ENCODE results near the gene TRIM8.

Gene TRIM8

GRCh38 chr10:102605712-102606111 lies 38.6 kb upstream of the TRIM8 start:
- no peak overlapping the region for H3K4me3 ChIP-seq (replicated peaks; ENCODE audit: low read depth, low read length)
- DNase-seq (ENCODE audit: extremely low read depth, low read depth): no peak
- TF ChIP-seq CTCF (IDR thresholded peaks at IDR 0.05; ENCODE audit: low read depth, low read length, missing control alignments): no peak

DNA sequence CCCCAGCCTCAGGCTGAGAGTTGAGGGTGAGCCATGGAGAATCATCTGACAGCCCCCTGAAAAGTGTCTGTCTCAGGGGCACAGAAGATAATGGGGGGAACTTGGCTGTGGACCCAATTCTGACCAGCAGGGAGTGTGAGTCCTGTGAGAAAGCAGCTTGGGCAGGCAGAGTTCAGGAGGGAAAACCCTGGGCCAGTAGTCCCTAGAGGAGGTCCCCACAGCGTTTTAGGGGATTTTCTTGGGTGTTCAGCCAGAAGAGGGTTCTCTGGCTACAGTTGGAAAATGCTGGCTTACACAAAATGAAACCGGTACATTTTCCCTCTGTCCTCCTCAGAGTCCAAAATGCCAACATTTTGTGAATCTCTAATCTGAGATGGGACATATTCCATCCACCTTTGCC lies 35.8 kb upstream of the TRIM8 start:
- DNase-seq (ENCODE audit: extremely low read depth, low read depth): no peak
- no peak overlapping the region for H3K4me3 ChIP-seq (replicated peaks; ENCODE audit: low read depth, low read length)
- no peak for TF ChIP-seq CTCF (IDR thresholded peaks at IDR 0.05; ENCODE audit: low read depth, low read length, missing control alignments)

DNA sequence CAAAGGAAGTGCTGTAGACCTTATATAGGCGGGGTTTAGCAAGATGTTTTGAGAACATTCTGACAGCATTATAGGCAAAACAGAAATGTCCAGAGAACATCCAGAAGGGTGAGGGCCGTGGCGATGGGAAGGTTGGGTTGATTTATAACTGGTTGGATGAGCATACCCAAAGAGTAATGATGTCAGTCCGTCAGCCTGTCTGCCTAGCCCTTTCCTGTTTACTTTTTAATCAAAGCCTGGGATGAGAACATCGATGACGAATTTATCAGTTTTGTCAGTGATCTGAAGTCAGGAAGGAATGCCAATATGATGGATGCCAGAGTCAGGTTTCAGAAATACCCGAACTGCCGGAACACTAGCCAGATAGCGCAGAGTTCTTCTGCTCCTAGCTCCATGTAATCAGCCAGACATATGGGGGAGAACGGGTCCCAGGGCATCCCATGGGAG lies 33.8 kb upstream of the TRIM8 start:
- no peak for TF ChIP-seq CTCF (IDR thresholded peaks at IDR 0.05; ENCODE audit: low read depth, low read length, missing control alignments)
- DNase-seq (ENCODE audit: extremely low read depth, low read depth): no peak
- H3K4me3 ChIP-seq (replicated peaks; ENCODE audit: low read depth, low read length): no peak overlapping the region

DNA sequence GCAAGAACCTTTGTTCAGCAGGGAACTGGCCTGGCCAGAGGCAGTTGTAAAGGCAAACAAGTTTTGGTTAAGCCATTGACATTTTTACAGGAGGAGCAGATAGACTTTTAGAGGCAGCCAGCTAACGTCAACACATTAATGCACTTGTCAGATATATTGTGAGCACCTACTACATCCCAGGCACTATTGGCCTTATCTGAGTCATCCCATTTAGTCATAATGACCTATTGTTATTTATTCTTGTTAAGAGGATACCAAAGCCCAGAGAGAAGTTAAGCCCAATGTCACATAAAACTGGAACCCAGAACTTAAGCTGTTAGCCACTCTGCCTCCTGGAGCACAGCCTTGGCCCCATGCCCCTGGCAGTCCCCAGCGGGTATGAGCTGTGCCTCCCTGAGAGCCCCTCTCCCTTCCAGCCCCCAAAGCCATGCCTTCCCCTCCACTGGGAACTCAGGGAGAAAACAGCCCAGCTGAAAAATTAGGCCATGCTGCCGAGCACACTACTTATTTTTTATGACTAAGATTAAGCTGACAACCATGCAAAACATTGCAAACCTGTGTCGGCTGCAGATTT lies 32.7 kb upstream of the TRIM8 start:
- no peak for DNase-seq (ENCODE audit: extremely low read depth, low read depth)
- H3K4me3 ChIP-seq (replicated peaks; ENCODE audit: low read depth, low read length): no peak overlapping the region

DNA sequence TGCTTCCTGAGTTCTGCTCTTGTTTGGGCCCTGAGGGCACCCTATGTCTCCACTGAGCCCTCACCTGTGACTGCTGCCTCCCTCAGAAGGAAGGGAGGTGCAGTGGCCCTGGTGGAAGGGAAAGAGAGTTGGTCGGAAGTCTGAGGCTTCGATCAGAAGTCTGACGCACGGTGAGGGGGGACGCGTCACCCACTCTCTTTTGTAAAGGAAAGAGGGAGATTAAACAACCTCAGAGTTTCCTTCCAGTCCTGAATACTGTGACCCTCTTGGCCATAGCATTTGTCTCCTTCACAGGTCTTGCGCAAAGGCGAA lies 31.4 kb upstream of the TRIM8 start:
- TF ChIP-seq CTCF (IDR thresholded peaks at IDR 0.05; ENCODE audit: low read depth, low read length, missing control alignments): no peak
- DNase-seq (ENCODE audit: extremely low read depth, low read depth): no peak

More for the DNA sequence above, 32.7 kb upstream of the TRIM8 start:
- TF ChIP-seq CTCF (IDR thresholded peaks at IDR 0.05; ENCODE audit: low read depth, low read length, missing control alignments): no peak

DNA sequence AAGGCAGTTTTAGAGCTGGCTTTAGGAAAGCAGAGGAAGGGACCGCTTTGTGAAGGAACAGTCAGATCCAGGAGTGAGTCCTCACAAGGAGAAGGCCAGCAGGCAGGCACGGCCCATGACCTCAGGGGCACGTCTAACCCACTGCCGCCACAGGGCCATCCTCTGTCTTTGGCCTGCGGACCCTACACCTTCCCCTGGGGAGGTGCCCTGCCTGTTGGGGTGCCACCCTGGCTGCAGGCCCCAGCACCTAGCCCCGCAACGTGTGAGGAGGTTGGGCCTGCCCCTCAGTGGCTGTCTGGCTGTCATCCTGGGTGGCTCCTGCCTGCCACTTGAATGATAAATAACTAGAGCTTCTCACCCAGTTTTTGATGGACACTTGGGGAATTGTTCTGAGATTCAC lies 31.0 kb upstream of the TRIM8 start:
- DNase-seq (ENCODE audit: extremely low read depth, low read depth): no peak
- no peak overlapping the region for H3K4me3 ChIP-seq (replicated peaks; ENCODE audit: low read depth, low read length)
- TF ChIP-seq CTCF (IDR thresholded peaks at IDR 0.05; ENCODE audit: low read depth, low read length, missing control alignments): no peak

More for the DNA sequence above, 31.4 kb upstream of the TRIM8 start:
- H3K4me3 ChIP-seq (replicated peaks; ENCODE audit: low read depth, low read length): no peak overlapping the region

- DNase-seq (ENCODE audit: extremely low read depth, low read depth): no peak
- no peak for TF ChIP-seq CTCF (IDR thresholded peaks at IDR 0.05; ENCODE audit: low read depth, low read length, missing control alignments)
- no peak overlapping the region for H3K4me3 ChIP-seq (replicated peaks; ENCODE audit: low read depth, low read length)
Measured at GRCh38 chr10:102613785-102614184, 30.5 kb upstream of the TRIM8 start.
